Measurements from ENCODE around the gene CPNE4.

DNA sequence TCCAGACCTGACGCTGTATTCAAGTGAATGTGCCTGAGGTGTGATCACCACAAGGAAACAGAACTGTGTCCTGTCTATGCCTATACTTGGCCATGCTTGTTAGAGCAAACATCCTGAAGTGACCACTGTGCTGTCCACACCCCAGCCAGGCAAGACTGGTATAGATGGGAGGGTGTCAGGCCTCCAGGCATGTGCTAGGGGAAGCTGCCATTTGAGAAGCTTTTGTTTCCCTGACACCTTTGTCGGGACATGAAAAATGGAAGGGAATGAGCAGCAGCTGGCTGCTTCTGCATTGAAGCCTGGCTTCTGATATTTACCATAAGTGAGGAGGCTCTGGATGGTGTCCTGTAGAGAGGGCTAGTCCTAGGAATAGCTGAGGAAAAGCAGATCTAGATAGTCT is 106.2 kb downstream of the CPNE4 start:
- TF ChIP-seq, protein P1, sequence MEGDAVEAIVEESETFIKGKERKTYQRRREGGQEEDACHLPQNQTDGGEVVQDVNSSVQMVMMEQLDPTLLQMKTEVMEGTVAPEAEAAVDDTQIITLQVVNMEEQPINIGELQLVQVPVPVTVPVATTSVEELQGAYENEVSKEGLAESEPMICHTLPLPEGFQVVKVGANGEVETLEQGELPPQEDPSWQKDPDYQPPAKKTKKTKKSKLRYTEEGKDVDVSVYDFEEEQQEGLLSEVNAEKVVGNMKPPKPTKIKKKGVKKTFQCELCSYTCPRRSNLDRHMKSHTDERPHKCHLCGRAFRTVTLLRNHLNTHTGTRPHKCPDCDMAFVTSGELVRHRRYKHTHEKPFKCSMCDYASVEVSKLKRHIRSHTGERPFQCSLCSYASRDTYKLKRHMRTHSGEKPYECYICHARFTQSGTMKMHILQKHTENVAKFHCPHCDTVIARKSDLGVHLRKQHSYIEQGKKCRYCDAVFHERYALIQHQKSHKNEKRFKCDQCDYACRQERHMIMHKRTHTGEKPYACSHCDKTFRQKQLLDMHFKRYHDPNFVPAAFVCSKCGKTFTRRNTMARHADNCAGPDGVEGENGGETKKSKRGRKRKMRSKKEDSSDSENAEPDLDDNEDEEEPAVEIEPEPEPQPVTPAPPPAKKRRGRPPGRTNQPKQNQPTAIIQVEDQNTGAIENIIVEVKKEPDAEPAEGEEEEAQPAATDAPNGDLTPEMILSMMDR (conservative IDR thresholded peaks at IDR 0.05; ENCODE audit: low read length) = no peak
- TF ChIP-seq EZH2phosphoT487 (IDR thresholded peaks at IDR 0.05; ENCODE audit: borderline replicate concordance) = no peak
